HEK293 (cell line): ENCODE results near the gene EYS.

Experiments used
- CTCF ChIA-PET: fragments of 350-600 bp; formaldehyde crosslinking; extraction: SDS; loops from one replicate; lab custom pipeline; 2021; ENCODE audit warnings: antibody characterized with exemption; lab: Yijun Ruan, JAX
- POLR2A ChIA-PET: fragments of 300-600 bp; formaldehyde crosslinking; extraction: SDS; loops from one replicate; lab custom pipeline; 2020; ENCODE audit warnings: antibody characterized with exemption, inconsistent platforms; lab: Yijun Ruan, JAX
- H3K27ac ChIP-seq: fragments of 200-500 bp; sonication (Bioruptor generic); 2 replicates; pipeline ENCODE4 v1.5.1; 2014; ENCODE audit warnings: low read depth, low read length, control low read depth, inconsistent platforms; ENCODE audit errors: extremely low read depth
- H3K36me3 ChIP-seq, 2 experiments: fragments of 200-500 bp in 1 of 2; sonication (Bioruptor generic) in 1 of 2; 1 replicate in 1 of 2; 2 replicates in 1 of 2; pipeline ENCODE4 v1.5.1; 2014 to 2017; ENCODE audit warnings: inconsistent platforms in 2 of 2, low read length in 2 of 2; ENCODE audit not compliant: control insufficient read depth in 2 of 2, insufficient read depth in 1 of 2
- H3K4me1 ChIP-seq: fragments of 200-500 bp; sonication (Bioruptor generic); 2 replicates; pipeline ENCODE4 v1.5.1; 2014; ENCODE audit warnings: mild to moderate bottlenecking, low read length, inconsistent platforms; ENCODE audit not compliant: control insufficient read depth, insufficient read depth
- H3K4me3 ChIP-seq: 2 replicates; pipeline ENCODE4 v1.5.1; 2011; ENCODE audit warnings: low read depth, mild to moderate bottlenecking, control low read depth, low read length, moderate library complexity
- H3K9me3 ChIP-seq: fragments of 200-500 bp; sonication (Bioruptor generic); 2 replicates; pipeline ENCODE4 v1.5.1; 2014; ENCODE audit warnings: low read depth, low read length, inconsistent platforms; ENCODE audit not compliant: control insufficient read depth, insufficient read depth
- BCL11A ChIP-seq: fragments of 450-650 bp; formaldehyde crosslinking; IDR thresholded peaks from 2 replicates; pipeline ENCODE4 v1.5.1; 2016; ENCODE audit warnings: low read depth, missing biosample characterization, missing genetic modification characterization
- FEZF1 ChIP-seq: fragments of 450-650 bp; formaldehyde crosslinking; IDR thresholded peaks from 2 replicates; pipeline ENCODE4 v1.5.1; 2016; ENCODE audit warnings: missing biosample characterization, missing genetic modification characterization
- GLI2 ChIP-seq: fragments of 450-650 bp; formaldehyde crosslinking; IDR thresholded peaks from 2 replicates; pipeline ENCODE4; 2017; ENCODE audit warnings: missing biosample characterization, missing genetic modification characterization, low read depth, borderline replicate concordance
- HOXD13 ChIP-seq: sonication (generic); formaldehyde crosslinking; IDR thresholded peaks from 2 replicates; pipeline ENCODE4 v1.8.0; 2022; ENCODE audit warnings: missing genetic modification reagents, borderline replicate concordance
- IKZF3 ChIP-seq: fragments of 450-650 bp; IDR thresholded peaks from 2 replicates; pipeline ENCODE4 v1.5.0; 2018; ENCODE audit warnings: missing biosample characterization, mild to moderate bottlenecking, missing genetic modification characterization, moderate library complexity
- KLF16 ChIP-seq: fragments of 450-650 bp; formaldehyde crosslinking; IDR thresholded peaks from 2 replicates; pipeline ENCODE4 v1.5.1; 2017; ENCODE audit warnings: missing biosample characterization, missing genetic modification characterization
- KLF8 ChIP-seq: fragments of 450-650 bp; formaldehyde crosslinking; IDR thresholded peaks from 2 replicates; pipeline ENCODE4 v1.5.1; 2016; ENCODE audit warnings: missing biosample characterization, missing genetic modification characterization
- MEIS1 ChIP-seq: sonication (generic); formaldehyde crosslinking; IDR thresholded peaks from 2 replicates; pipeline ENCODE4 v1.8.1; 2022; ENCODE audit warnings: missing genetic modification reagents, mild to moderate bottlenecking, borderline replicate concordance
- SP3 ChIP-seq: fragments of 450-650 bp; formaldehyde crosslinking; IDR thresholded peaks from 2 replicates; pipeline ENCODE4 v1.5.1; 2016; ENCODE audit warnings: missing biosample characterization, missing genetic modification characterization
- ZBTB17 ChIP-seq: fragments of 450-650 bp; formaldehyde crosslinking; IDR thresholded peaks from 2 replicates; pipeline ENCODE4 v1.5.1; 2016; ENCODE audit warnings: missing biosample characterization, missing genetic modification characterization
- ZBTB7A ChIP-seq: fragments of 450-650 bp; formaldehyde crosslinking; IDR thresholded peaks from 2 replicates; pipeline ENCODE4 v1.5.1; 2016; ENCODE audit warnings: low read depth, missing biosample characterization, missing genetic modification characterization
- ZNF10 ChIP-seq: fragments of 450-650 bp; formaldehyde crosslinking; IDR thresholded peaks from 2 replicates; pipeline ENCODE4 v1.5.1; 2017; ENCODE audit warnings: missing biosample characterization, missing genetic modification characterization
- ZNF112 ChIP-seq: fragments of 450-650 bp; formaldehyde crosslinking; IDR thresholded peaks from 2 replicates; pipeline ENCODE4 v1.5.0; 2017; ENCODE audit warnings: missing biosample characterization, missing genetic modification characterization
- ZNF19 ChIP-seq: fragments of 450-650 bp; formaldehyde crosslinking; IDR thresholded peaks from 2 replicates; pipeline ENCODE4; 2016; ENCODE audit warnings: missing biosample characterization, missing genetic modification characterization, low read depth
- ZNF48 ChIP-seq: fragments of 450-650 bp; formaldehyde crosslinking; IDR thresholded peaks from 2 replicates; pipeline ENCODE4 v1.5.1; 2016; ENCODE audit warnings: missing biosample characterization, missing genetic modification characterization
- ZNF555 ChIP-seq: fragments of 450-650 bp; formaldehyde crosslinking; conservative IDR thresholded peaks from 2 replicates; pipeline ENCODE4 v1.5.1; 2017; ENCODE audit warnings: missing biosample characterization, mild to moderate bottlenecking, missing genetic modification characterization, inconsistent platforms
- ZNF629 ChIP-seq: fragments of 450-650 bp; formaldehyde crosslinking; IDR thresholded peaks from 2 replicates; pipeline ENCODE4 v1.5.1; 2017; ENCODE audit warnings: missing biosample characterization, missing genetic modification characterization
- ZNF707 ChIP-seq: fragments of 450-650 bp; formaldehyde crosslinking; IDR thresholded peaks from 2 replicates; pipeline ENCODE4 v1.5.1; 2016; ENCODE audit warnings: missing biosample characterization, missing genetic modification characterization
- ZNF747 ChIP-seq: fragments of 450-650 bp; formaldehyde crosslinking; IDR thresholded peaks from 2 replicates; pipeline ENCODE4 v1.5.1; 2016; ENCODE audit warnings: missing biosample characterization, missing genetic modification characterization
- ZNF76 ChIP-seq: fragments of 450-650 bp; formaldehyde crosslinking; IDR thresholded peaks from 2 replicates; pipeline ENCODE4; 2016; ENCODE audit warnings: low read depth, missing biosample characterization, missing genetic modification characterization, borderline replicate concordance
- ZNF792 ChIP-seq: fragments of 450-650 bp; formaldehyde crosslinking; IDR thresholded peaks from 2 replicates; pipeline ENCODE4 v1.5.1; 2016; ENCODE audit warnings: missing biosample characterization, missing genetic modification characterization
- ZNF843 ChIP-seq: fragments of 450-650 bp; formaldehyde crosslinking; IDR thresholded peaks from 2 replicates; pipeline ENCODE4 v1.5.1; 2016; ENCODE audit warnings: missing biosample characterization, missing genetic modification characterization
- ZXDB ChIP-seq: fragments of 450-650 bp; formaldehyde crosslinking; IDR thresholded peaks from 2 replicates; pipeline ENCODE4 v1.5.1; 2016; ENCODE audit warnings: missing biosample characterization, missing genetic modification characterization
- TF ChIP-seq, protein P1 (sequence below): fragments of 450-650 bp; IDR thresholded peaks from 2 replicates; pipeline ENCODE4 v1.5.1; 2018; ENCODE audit warnings: missing biosample characterization, missing genetic modification characterization
- TF ChIP-seq, protein P2 (sequence below): sonication (generic); formaldehyde crosslinking; IDR thresholded peaks from 2 replicates; pipeline ENCODE4 v1.8.1; 2022; ENCODE audit warnings: mild to moderate bottlenecking, moderate library complexity, missing genetic modification reagents
- TF ChIP-seq, protein P3 (sequence below): fragments of 450-650 bp; formaldehyde crosslinking; IDR thresholded peaks from 2 replicates; pipeline ENCODE4 v1.5.1; 2016; ENCODE audit warnings: missing biosample characterization, missing genetic modification characterization, borderline replicate concordance
- TF ChIP-seq, protein P4 (sequence below): fragments of 450-650 bp; formaldehyde crosslinking; IDR thresholded peaks from 2 replicates; pipeline ENCODE4 v1.5.1; 2017; ENCODE audit warnings: missing biosample characterization, missing genetic modification characterization

Gene EYS

DNA sequence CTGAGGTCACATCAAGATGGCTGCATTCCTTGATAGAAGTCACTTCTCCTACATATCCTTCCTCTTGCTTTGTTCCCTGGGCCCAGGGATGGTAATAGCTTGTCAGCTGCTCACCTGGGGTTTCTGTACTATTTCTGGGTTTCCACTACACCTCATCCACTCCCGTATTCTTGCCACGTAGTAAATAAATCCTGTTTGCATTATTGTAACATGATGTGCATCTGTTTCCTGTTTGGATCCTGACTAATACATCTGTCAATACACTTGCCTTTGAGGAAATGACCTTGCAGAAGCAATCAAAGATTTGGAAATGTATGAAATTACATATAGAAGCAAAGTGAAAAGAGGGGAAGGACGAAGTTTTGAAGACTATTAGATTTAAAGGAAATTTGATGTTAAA is 1452.5 kb downstream of the EYS start (continued):
- TF ChIP-seq, protein P1, sequence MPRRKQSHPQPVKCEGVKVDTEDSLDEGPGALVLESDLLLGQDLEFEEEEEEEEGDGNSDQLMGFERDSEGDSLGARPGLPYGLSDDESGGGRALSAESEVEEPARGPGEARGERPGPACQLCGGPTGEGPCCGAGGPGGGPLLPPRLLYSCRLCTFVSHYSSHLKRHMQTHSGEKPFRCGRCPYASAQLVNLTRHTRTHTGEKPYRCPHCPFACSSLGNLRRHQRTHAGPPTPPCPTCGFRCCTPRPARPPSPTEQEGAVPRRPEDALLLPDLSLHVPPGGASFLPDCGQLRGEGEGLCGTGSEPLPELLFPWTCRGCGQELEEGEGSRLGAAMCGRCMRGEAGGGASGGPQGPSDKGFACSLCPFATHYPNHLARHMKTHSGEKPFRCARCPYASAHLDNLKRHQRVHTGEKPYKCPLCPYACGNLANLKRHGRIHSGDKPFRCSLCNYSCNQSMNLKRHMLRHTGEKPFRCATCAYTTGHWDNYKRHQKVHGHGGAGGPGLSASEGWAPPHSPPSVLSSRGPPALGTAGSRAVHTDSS (tag by site-specific recombination), result no peak
- TF ChIP-seq, protein P2, sequence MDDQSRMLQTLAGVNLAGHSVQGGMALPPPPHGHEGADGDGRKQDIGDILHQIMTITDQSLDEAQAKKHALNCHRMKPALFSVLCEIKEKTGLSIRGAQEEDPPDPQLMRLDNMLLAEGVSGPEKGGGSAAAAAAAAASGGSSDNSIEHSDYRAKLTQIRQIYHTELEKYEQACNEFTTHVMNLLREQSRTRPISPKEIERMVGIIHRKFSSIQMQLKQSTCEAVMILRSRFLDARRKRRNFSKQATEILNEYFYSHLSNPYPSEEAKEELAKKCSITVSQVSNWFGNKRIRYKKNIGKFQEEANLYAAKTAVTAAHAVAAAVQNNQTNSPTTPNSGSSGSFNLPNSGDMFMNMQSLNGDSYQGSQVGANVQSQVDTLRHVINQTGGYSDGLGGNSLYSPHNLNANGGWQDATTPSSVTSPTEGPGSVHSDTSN, result no peak

DNA sequence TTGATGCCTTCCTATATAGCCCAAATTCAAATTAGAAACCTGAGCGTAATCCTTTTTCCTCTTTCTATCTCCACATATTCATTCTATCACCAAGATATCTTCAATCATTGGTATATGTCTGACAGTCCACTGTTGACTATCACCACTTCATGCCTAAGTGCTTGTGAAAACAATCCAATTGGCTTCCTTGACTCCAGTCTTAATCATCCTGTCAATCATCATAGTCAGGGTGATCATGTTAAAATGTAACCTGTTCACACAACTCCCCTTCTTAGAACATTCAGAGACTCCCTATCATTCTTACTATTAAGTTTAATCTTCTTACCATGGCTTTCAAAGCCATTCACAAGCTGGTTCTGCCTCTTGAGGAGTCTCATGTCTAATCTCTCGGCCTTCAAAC is 1454.8 kb downstream of the EYS start:
- POLR2A ChIA-PET, result no interaction called here
- H3K4me3 ChIP-seq, result no peak overlapping the region
- H3K27ac ChIP-seq, result no peak overlapping the region
- H3K4me1 ChIP-seq, result no peaks in the 10 kb centered on the region
- H3K36me3 ChIP-seq, result no peaks in the 10 kb centered on the region
- TF ChIP-seq ZNF707 (tag by site-specific recombination) (no peak), ZBTB17 (tag by site-specific recombination) (peak; percentile 22; the same call in 1 of the 2 replicates), ZNF112 (tag by site-specific recombination) (no peak), ZNF555 (tag by site-specific recombination) (no peak), HOXD13 (CRISPR knock-in tag) (no peak), ZNF76 (no peak), ZNF48 (no peak)
- TF ChIP-seq, all 188 proteins: peak for 1
- H3K9me3 ChIP-seq, result no peaks in the 10 kb centered on the region
- CTCF ChIA-PET, result interaction anchor here (1.1 kb wide), 1 partner anchor 82 kb away, joined by 3 read pairs; no protein-coding TSS in a partner anchor

DNA sequence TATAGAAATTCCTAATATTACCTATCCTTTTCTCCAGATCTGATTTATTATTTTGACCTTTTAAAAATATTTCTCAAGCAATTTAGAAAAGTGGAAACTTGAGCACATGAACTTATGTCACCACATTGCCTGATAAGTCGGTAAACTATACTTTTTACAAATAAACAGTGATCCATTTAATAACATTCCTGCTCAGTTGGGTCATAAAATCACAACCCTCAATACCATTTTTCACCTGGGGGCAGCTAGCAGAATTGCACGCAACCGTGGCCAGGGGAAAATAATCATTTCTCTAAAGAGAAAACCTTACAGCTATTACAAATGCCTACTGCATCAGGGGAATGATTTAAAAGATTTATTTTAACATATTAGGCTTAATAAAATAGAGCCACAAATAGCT is 1456.9 kb downstream of the EYS start:
- H3K9me3 ChIP-seq, result no peaks in the 10 kb centered on the region
- no peak overlapping the region for H3K27ac ChIP-seq
- ChIA-PET CTCF (interaction anchor here (0.7 to 1.2 kb wide), 6 partner anchors 12 to 79 kb away, joined by 3 to 12 read pairs (median 4); no protein-coding TSS in a partner anchor), POLR2A (no interaction called here)
- no peaks in the 10 kb centered on the region for H3K4me1 ChIP-seq
- no peaks in the 10 kb centered on the region for H3K36me3 ChIP-seq
- no peak overlapping the region for H3K4me3 ChIP-seq
- TF ChIP-seq IKZF3 (peak; percentile 64), ZBTB7A (tag by site-specific recombination) (no peak), ZNF792 (tag by site-specific recombination) (no peak), ZNF10 (tag by site-specific recombination) (peak; percentile 64; the same call in 1 of the 2 replicates), KLF8 (tag by site-specific recombination) (peak; percentile 53), KLF16 (tag by site-specific recombination) (no peak), ZNF629 (tag by site-specific recombination) (peak; percentile 58; the same call in 1 of the 2 replicates), ZNF48 (no peak), BCL11A (tag by site-specific recombination) (peak; percentile 72; the same call in 1 of the 2 replicates), FEZF1 (tag by site-specific recombination) (peak; percentile 39; the same call in 1 of the 2 replicates), GLI2 (tag by site-specific recombination) (0 out of 2 replicates have a peak, but pooled peaks have one; percentile 26), SP3 (tag by site-specific recombination) (0 out of 2 replicates have a peak, but pooled peaks have one; percentile 11), ZNF843 (tag by site-specific recombination) (peak; percentile 88), ZXDB (tag by site-specific recombination) (0 out of 2 replicates have a peak, but pooled peaks have one; percentile 52), MEIS1 (CRISPR knock-in tag) (0 out of 2 replicates have a peak, but pooled peaks have one; percentile 26), ZNF19 (no peak), HOXD13 (CRISPR knock-in tag) (peak; percentile 88; the same call in 1 of the 2 replicates), ZNF747 (tag by site-specific recombination) (no peak)
- TF ChIP-seq, protein P3, sequence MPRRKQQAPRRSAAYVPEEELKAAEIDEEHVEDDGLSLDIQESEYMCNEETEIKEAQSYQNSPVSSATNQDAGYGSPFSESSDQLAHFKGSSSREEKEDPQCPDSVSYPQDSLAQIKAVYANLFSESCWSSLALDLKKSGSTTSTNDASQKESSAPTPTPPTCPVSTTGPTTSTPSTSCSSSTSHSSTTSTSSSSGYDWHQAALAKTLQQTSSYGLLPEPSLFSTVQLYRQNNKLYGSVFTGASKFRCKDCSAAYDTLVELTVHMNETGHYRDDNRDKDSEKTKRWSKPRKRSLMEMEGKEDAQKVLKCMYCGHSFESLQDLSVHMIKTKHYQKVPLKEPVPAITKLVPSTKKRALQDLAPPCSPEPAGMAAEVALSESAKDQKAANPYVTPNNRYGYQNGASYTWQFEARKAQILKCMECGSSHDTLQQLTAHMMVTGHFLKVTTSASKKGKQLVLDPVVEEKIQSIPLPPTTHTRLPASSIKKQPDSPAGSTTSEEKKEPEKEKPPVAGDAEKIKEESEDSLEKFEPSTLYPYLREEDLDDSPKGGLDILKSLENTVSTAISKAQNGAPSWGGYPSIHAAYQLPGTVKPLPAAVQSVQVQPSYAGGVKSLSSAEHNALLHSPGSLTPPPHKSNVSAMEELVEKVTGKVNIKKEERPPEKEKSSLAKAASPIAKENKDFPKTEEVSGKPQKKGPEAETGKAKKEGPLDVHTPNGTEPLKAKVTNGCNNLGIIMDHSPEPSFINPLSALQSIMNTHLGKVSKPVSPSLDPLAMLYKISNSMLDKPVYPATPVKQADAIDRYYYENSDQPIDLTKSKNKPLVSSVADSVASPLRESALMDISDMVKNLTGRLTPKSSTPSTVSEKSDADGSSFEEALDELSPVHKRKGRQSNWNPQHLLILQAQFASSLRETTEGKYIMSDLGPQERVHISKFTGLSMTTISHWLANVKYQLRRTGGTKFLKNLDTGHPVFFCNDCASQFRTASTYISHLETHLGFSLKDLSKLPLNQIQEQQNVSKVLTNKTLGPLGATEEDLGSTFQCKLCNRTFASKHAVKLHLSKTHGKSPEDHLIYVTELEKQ (tag by site-specific recombination), result no peak
- TF ChIP-seq, protein P4, sequence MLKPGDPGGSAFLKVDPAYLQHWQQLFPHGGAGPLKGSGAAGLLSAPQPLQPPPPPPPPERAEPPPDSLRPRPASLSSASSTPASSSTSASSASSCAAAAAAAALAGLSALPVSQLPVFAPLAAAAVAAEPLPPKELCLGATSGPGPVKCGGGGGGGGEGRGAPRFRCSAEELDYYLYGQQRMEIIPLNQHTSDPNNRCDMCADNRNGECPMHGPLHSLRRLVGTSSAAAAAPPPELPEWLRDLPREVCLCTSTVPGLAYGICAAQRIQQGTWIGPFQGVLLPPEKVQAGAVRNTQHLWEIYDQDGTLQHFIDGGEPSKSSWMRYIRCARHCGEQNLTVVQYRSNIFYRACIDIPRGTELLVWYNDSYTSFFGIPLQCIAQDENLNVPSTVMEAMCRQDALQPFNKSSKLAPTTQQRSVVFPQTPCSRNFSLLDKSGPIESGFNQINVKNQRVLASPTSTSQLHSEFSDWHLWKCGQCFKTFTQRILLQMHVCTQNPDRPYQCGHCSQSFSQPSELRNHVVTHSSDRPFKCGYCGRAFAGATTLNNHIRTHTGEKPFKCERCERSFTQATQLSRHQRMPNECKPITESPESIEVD (tag by site-specific recombination), result peak; percentile 58
